GM21447 (cell line): ENCODE data around the gene MYOD1.

Source experiments
- ATAC-seq: cut with Tn5 transposase; IDR thresholded peaks from one replicate; pipeline ENCODE4 v1.9.1; 2021; ENCODE audit not compliant: unreplicated experiment

MYOD1 gene

DNA sequence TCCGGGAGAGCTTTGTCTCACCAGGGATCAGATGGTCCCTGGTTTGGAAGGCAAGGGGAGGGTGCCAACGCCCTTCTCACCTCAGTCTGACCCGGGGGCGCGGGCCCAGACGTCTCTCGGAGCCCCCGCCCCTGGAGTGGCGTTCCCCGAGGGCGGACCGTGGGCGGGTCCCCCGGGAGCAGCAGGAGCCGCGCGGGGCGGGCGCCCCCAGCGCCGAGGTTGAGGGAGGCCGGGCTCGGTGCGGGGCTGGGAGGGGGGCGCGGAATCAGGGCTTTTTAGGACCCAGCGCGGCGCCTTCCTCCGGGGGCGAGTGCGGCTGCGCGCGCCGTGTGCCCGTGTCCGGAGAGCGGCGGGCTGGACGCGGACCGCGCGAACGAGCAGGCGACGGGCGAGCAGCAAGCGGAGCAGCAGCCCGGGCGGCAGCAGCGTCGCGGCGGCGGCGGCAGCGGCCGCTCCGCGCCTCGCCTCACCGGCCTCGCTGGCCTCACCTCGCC lies 15.1 kb downstream of the MYOD1 start, which contains the start of gene KCNC1:
Gene KCNC1, plus strand, starts transcription at position 364 of the 494 bp plus-strand sequence. CDS start 1,222 bp downstream, outside the sequence.
- ATAC-seq = no peak

DNA sequence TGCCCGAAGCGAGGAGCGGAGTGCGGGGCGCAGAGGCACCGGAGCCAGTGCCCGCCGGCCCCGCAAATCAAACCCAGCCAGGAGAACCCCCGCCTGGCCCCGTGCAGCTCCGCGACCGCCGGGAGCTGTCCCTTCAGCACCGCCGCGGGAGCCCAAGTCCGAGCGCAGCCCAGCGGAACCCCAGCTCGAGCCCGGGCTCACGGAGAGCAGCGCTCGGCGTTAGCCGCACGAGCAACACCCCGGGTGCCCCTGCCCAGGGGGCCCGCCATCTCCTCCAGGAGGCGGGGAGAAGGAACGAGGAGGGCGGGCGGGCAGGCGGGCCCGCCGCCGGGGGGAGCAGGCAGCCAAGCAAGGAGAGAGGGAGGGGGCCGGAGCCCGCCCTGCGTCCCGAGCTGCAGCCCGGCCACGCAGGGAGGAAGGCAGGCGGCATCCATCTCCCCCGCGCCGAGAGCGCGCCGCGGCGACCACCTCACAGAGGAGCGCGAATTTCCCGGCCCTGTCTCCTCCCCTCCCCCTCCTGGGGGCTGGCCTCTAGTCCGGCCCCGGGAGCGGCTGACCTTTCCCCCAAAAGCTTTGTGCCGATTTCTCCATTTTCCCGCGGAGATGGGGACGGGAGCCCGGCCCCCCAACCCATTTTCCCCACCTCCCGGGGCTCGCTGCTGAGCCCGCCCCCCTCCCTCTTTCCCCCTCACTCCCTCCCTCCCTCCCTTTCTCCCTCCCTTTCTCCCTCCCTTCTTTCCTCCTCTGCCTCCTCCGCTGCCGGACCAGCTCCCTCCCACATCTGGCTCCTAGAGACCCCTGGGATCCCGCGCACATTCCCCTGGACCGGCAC lies 15.8 kb downstream of the MYOD1 start:
- no peak for ATAC-seq

DNA sequence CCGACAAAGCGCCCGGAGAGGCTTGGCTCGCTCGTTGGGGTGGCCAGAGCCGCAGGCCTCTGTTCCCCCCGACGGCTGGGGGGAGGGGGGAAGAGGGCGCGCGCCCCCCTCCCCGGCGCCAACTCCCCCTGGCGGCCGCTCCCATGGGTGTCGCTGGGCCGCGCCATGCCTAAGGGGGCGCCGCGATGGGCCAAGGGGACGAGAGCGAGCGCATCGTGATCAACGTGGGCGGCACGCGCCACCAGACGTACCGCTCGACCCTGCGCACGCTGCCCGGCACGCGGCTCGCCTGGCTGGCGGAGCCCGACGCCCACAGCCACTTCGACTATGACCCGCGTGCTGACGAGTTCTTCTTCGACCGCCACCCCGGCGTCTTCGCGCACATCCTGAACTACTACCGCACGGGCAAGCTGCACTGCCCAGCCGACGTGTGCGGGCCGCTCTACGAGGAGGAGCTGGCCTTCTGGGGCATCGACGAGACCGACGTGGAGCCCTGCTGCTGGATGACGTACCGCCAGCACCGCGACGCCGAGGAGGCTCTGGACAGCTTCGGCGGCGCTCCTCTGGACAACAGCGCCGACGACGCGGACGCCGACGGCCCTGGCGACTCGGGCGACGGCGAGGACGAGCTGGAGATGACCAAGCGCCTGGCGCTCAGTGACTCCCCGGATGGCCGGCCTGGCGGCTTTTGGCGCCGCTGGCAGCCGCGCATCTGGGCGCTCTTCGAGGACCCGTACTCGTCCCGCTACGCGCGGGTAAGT lies 16.6 kb downstream of the MYOD1 start:
- ATAC-seq = no peak

DNA sequence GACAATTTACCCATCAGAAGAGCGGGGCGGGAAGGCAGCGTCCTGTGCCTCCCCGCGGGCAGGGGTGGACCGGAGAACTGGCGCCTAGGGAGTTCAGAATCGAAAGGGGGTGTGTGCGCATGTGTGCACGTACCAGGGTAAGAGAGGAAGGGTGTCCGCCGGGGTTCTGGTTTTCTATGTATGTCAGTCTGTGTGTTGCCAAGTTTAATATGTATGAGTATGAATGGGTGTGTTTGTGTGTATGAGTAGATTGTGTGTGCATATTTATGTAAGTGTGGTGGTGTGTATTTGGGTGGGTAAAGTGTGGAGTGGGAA lies 17.2 kb downstream of the MYOD1 start:
- ATAC-seq = no peak

DNA sequence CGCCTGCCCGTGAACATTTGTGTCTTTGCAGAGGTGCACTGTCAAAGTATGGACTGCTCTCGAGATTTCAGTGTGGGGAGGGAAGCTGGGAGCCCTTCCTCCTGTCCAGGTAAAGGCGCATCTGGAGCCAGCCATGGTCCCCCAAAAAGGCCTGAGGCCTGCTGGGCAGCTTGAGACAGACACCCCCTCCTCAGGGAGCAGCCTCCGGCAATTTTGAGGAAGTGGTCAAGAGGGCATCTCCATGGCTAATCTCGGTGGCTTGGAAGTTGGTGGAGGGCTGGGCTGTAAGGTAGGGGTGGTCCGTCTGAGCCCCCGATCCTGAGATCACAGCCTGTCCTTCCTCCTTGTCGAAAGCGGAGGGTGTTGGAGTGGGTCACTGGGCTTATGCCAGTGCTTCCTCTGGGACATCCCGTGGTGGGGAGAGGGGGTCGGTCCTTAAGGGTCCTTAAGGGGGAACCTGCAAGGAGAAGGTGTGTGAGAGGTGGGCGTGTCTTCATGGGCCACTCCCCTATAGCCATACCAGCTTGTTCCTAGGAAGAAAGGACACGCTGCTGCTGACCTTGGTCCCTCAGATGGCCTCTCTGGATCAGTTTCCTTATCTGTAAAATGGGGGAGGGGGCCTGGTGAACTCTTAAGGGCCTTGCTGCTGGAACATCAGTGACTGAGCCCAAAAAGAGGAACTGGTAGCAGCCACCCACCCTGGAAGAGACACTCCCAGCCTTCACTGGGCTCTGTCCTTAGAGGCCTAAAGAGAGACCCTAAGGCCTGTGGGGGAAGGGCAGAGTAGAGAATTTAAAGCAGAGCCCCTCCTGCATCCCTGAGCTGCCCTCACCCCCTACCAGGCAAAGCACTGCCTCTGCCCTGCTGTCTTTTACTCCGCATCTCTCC lies 17.8 kb downstream of the MYOD1 start:
- ATAC-seq = no peak

DNA sequence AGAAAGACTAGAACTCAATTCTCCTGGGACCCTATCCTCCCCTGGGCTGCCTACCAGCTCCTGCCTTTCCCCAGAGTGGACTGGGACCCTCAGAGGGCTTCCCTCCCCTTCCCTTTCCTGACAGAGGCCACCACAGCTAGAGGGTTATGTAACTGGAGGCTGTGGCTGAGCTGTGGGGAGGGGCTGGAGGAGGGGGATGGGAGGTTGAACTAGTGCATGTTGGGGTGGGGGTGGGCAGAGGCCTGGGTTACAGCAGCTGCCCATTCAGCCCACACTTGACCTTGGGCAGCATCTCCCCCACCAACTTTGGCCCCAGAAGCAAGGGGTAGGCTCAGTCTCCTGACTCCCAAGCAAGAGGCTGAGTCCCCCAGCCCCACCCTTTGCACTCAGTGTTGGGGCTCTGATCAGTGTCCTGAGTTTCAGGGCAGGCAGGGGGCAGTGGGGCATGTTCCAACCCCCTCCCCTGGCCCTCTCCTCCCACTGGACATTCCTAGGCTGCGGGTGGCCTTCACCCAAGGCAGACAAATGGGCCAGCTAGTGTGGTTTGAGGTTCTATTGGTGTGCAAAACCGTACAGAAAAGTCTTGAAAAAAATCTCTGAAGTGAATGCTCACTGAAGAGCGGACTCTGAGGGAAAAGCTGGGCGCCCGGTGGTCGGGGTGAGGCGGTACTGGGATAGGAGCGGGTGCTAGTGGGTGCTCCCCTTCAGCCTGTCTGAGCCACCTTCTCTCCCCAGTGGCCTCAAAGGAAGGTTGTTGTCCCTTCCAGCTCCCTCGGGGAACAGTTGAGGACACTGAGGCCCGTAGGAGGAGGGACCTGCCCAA lies 19.0 kb downstream of the MYOD1 start:
- no peak for ATAC-seq

DNA sequence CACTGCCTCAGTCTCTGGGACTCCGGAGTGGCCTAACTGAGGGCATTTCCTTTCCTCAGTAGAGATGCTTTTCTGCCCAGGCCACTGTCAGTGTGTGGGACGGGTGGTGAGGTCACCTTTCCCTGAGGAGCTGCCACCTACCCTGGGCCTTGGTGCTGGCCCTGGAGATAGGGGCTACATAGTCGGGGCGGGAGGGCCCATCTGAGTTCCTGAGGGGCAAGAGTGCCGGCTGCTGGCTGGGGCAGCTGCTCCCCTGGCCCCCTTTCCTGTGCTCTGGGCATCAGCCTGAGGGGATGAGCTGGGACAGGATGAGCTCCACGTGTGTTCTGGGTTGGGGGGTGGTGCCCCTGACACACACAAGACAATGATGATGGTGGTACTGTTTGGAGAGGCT lies 20.6 kb downstream of the MYOD1 start:
- ATAC-seq = no peak

DNA sequence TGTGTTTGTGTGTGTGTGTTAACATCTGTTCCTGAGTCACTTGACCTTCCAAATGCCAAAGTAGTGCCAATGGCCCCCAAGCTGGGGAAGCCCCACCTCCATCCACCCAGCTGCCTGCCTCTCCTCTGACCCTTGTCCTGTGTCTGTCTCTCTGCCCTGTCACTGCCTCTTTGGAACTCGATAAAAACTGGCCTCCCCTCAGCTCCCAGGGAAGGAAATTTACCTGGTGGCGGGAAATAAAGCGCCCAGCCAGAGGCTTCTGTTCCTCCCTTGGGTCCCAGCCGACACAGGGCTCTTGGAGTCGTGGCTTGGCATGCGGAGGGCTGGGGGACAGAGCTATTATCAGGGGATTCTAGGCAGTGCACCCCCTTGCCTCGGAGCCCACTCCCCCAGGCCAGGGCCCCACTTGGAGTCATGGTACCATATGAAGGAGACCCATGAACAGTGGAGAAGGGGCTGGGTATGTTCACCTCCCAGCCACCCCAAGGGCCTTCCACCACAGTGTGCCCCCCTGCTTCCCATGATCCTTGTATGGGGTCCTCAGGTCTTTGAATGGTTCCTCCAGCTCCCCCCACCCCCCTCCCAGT lies 21.4 kb downstream of the MYOD1 start:
- no peak for ATAC-seq

DNA sequence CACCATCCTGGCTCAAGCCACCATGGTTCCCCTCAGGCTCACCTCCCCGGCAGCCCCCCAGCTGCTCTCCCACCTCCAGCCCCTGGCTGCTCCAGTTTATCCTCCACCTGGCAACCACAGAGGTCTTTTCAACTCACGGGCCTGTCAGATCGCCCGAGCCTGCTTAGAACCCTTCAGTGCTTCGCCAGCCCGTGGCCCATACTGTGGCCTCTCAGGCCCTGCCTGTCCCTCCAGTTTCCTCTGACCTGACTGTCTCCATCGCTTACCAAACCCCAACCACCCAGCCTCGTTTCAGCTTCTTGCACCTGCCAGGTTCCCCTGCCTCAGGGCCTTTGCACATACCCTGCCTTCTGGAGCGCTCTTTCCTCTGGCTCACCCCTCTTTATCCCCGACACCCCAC lies 22.1 kb downstream of the MYOD1 start:
- ATAC-seq = no peak

DNA sequence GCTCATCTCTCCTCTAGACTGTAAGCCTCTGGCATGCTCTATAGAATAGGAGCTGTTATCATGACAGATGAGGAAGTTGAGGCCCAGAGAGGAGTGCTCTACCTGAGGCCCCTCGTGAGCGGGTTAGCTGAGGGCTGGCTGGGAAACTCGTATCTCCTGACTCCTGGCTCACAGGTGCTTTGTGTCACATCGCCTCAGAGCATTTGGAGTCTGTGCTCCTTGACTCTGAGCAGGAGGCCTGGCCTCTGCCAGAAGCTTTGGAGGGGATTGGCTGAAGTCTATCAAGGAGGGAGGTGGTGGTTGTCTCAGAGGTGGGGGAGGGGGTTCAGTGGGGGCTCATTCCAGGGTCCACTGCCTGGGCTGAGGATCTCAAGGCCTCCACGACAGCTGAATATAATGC lies 22.6 kb downstream of the MYOD1 start:
- no peak for ATAC-seq

DNA sequence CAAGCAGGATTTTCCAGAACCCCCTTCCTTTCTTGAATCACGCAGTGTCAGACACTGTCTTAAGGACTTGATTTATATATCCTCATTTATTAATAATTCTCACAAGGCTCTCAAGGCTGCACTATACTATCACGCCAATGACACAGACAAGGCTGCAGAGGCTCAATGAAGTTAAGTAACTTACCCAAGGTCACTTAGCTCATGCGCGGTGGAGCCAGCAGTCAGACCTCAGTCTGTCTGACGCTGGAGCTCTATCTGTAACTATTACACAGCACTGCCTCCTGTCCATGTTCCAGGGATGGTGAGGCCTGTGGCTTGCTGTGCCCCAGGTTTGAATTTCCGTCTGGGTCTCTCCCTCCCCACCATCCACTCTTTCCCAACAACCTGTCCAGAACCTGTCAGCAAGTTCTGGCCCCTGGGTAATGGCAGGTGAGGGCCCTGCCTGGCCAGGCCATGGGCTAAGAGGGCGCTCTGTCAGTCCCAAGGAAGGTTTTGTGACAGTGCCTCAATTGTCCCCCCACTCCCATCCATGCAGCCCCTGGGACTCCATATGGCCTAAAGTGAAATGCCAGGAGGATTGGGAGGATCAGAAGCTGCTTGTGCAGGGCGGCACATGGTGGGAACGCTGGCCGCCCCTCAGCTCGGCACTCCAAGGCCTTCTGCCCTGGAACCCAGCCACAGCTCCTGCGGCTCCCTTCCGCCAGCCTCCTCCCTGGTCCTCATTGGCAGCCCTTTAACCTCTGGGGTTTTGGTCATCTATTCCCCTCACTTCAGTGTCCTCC lies 23.8 kb downstream of the MYOD1 start:
- no peak for ATAC-seq

DNA sequence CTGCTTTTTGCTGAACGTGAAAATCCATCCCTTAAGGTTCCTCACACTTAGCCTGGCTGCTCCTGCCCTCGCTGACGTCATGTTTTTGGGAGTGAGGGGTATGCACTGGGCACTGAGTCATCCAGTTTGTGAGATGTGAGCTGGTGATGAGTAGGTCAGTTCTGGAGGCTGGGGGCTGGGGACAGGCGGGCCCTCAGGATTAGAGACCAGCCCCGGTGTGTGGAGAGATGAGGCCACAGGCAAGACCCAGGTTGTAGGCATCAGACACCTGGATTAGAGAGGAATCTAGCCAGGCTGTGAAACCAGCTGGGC lies 24.4 kb downstream of the MYOD1 start:
- no peak for ATAC-seq

DNA sequence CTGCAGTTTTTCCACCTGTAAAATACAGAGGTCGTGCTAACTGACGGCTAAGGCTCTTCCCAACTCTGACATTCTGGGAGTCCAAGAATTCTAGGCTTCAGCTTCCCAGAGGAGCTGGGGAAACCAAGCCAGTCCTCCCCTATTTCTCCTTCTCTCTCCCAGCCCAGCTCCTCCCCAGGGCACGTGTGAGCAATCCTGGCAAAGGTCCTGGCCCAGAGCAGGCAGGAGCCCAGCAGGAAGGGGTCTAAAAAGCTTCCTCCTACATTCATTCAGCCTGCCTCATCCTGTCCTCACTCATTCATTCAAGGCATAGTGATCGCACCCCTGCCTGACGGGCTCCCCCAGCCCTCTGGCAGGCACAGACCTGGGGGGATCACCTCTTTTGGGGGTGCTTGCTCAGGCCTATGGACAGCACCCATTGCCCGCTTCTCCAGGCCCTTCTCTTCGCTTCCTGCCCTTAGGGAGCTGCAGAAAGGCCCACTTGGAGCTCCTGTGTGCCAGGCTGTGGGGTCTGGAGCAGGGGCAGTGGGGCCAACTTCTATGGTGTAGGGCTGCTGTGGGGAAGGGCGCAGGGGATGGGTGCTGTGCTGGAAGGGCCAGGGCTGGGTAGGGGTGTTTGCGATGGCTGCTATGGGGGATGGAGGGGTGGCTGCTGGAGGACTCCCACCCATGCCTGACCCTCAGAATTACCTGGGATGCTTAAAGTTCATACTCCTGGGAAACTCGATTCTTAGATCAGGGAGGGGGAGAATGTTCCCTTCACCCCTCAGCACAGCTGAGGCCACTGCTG lies 25.0 kb downstream of the MYOD1 start:
- ATAC-seq = no peak

DNA sequence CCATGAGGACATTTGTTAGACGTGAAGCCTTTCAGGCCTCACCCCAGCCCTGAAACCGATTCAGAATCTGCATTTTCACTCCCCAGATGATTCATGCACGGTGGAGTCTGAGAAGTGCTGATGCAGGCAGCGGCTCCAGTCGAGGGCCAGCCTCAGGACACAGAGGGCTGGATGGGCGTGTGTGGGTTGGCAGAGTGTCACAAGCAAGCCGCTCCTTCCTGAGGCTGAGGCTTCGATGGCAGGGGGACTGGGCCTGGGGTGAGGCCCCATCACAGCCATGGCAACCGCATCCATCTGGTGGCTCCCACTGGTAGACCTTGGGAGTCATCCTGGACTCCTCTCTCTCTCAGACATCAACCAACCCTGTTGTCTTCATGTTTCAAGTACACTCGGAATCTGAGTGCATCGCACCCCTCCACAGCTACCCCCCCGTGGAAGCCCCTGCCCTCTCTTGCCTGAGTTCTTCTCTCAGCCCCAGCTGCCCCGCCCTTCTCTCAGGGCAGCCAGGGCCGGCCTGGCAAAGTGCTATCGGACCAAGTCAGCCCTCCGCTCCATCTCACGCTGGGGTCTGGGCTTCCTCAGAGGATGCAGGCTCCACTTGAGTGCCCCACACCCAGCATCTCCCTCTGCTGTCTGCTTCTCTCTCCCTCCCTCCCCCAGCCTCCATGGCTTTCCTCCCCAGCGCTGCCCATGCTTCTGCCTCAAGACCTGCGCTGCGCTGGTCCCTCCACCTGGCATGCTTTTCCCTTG lies 25.8 kb downstream of the MYOD1 start:
- no peak for ATAC-seq

DNA sequence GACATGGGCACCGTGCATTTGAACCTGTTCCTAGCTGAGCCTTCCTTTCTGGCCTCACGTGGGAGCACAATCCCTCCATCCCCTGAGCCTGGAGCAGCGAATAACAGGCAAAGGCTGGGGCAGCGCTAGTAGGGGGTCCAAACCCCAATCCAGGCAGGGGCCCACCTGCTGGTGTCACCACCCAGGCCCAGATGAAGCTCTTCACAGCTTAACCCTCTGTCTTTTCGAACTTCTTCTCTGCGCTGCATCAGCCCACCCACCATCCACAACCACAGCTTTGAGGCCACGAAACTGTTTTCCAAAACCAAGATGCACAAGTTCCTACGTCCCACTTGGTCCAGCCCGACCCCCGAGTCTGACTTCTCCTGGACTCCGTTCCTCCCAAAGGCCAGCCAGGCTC lies 26.7 kb downstream of the MYOD1 start:
- no peak for ATAC-seq

DNA sequence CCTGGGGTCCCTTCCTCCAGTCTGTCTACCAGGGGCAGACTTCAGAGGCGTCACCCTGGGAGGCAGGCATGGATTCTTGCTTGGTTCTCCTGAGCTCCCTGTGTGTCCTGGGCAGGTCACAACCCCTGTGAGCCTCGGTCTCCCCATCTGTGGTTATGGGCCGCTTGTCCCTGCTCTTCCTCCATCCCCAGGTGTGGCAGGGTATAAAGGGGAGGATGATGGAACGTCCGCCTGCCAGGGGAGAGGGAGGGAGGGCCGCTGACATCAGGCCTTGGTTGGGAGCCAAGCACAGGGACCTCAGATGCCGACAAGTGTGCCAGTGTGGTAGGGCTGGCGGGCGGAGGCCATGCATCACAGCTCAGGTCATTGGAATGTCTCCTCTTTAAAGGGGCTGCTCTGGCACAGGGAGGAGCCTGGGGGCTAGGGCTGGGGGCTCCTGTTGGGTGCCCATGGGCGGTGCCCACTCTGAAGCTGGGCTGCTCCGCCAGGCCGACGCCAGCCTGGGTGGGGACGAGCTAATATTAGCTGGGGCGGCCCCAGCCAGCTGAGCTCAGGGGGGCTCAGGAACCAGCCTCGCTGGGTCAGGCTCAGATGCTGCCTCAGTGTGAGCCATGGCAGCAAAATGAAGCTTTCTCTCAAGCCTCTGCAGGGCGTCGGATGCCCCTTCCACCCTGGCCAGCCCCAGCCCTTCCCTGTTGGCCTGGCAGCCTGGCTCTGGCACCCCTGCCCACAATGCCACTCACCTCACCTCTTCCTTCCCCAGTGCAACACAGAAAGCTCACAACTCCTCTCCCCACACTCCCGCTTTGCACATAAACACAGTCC lies 28.0 kb downstream of the MYOD1 start:
- no peak for ATAC-seq

DNA sequence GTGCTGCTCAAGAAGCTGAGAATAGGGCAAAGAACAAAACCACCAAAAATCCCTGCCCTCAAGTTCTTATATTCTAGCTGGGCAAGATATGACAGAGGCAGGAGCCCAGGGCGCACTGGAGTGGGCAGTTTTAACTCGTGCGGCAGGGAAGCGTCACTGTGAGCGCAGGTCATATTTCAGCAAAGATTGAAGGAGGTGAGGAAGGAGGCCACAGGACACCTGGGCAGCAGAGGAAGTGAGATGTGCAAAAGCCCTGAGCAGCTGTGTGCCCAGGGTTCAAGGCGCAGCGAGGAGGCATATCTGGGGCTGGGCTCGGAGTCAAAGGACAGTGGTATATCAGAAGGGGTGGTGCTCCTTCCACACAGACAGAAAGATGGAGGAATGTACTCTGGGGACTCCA lies 28.7 kb downstream of the MYOD1 start:
- ATAC-seq = no peak
